Memory B cell (primary cell): ENCODE data around the gene COL9A3.

Experiments used
- ATAC-seq: fragments of 150-1000 bp; cut with Tn5 transposase; 2 replicates; pipeline ENCODE4 v1.10.0; 2021; ENCODE audit warnings: low read depth, mild to moderate bottlenecking, moderate library complexity
- DNase-seq, 2 donors: peaks; one replicate each; pipeline ENCODE4 v3.0.0; 2022; ENCODE audit warnings: low spot score in 2 of 2
- H3K27ac Mint-ChIP-seq: one replicate; pipeline ENCODE4 v1.8.0; 2022; ENCODE audit warnings: mild to moderate bottlenecking, moderate library complexity, mixed read lengths
- H3K27me3 Mint-ChIP-seq: one replicate; pipeline ENCODE4 v1.8.0; 2022; ENCODE audit warnings: mixed read lengths
- H3K36me3 Mint-ChIP-seq: one replicate; pipeline ENCODE4 v1.8.0; 2022; ENCODE audit warnings: mild to moderate bottlenecking, mixed read lengths
- H3K4me1 Mint-ChIP-seq: one replicate; pipeline ENCODE4 v1.8.0; 2022; ENCODE audit warnings: mixed read lengths
- H3K4me3 Mint-ChIP-seq: one replicate; pipeline ENCODE4 v1.8.0; 2022; ENCODE audit warnings: mild to moderate bottlenecking, moderate library complexity, mixed read lengths
- H3K9me3 Mint-ChIP-seq: one replicate; pipeline ENCODE4 v1.8.0; 2022; ENCODE audit warnings: mixed read lengths

COL9A3 gene

DNA sequence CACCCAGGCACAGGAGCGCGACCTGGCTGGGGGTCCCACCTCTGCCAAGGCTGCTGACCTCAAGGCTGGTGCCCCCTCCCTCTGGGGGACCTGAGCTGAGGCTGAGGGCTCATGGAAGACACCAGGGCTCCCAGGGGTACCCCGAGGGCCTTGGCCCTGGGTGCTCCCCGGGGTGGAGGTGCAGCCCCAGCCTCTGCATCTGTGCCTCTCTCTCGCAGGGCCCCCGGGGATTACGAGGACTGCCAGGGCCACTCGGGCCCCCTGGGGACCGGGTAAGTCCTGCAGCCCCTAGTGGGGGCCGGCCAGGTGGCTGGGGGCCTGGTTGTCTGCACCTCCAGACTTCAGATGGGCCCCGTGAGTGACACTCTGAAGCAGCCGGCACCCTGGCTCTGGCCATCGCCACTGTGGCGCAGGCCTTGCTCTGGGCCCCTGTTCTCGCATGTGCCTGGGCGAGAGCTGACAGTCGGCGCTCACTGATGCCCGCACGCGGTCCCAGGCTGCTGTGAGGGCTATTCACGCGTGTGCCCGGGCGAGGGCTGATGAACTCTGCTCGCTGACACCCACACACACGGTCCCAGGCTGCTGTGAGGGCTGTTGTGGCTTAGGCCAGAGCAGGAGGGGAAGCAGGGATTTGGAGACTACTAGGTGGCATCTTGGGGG lies 9.3 kb downstream of the COL9A3 start:
- H3K36me3 Mint-ChIP-seq: no peaks in the 10 kb centered on the region
- no peak overlapping the region for H3K27ac Mint-ChIP-seq
- H3K4me3 Mint-ChIP-seq: no peak overlapping the region
- H3K27me3 Mint-ChIP-seq: no peaks in the 10 kb centered on the region
- no peak for DNase-seq
- ATAC-seq: peak; percentile 35
- peaks cover 2% of the 10 kb centered on the region for H3K4me1 Mint-ChIP-seq
- H3K9me3 Mint-ChIP-seq: no peaks in the 10 kb centered on the region

DNA sequence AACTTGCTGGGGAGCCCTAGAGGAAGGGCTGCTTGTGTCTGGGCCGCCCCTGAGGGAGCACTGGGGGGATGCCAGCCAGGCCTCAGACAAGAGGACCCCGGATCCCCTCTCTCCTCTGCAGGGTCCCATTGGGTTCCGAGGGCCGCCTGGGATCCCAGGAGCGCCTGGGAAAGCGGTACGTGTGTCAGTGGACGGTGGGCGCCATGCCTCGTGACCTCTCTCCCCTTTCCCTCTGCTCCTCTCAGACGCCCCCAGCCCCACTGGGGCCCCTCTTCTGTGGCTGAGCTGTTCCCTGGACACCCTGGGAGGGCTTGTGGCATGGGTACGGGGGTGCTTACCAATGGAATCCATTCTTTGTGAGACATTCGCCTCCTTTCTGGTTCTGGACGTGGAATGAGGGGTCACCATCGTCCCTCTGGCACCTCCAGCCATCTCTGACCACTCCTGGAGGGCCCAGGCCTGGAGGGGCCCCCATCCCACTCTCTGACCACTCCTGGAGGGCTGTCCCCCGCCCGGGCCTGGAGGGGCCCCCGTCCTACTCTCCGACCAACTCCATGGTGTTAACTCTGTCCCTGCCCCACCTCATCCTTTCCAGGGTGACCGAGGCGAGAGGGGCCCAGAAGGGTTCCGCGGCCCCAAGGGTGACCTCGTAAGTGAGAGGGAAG lies 9.9 kb downstream of the COL9A3 start:
- H3K4me3 Mint-ChIP-seq: no peak overlapping the region
- peaks cover 5% of the 10 kb centered on the region for H3K4me1 Mint-ChIP-seq
- ATAC-seq: no peak

DNA sequence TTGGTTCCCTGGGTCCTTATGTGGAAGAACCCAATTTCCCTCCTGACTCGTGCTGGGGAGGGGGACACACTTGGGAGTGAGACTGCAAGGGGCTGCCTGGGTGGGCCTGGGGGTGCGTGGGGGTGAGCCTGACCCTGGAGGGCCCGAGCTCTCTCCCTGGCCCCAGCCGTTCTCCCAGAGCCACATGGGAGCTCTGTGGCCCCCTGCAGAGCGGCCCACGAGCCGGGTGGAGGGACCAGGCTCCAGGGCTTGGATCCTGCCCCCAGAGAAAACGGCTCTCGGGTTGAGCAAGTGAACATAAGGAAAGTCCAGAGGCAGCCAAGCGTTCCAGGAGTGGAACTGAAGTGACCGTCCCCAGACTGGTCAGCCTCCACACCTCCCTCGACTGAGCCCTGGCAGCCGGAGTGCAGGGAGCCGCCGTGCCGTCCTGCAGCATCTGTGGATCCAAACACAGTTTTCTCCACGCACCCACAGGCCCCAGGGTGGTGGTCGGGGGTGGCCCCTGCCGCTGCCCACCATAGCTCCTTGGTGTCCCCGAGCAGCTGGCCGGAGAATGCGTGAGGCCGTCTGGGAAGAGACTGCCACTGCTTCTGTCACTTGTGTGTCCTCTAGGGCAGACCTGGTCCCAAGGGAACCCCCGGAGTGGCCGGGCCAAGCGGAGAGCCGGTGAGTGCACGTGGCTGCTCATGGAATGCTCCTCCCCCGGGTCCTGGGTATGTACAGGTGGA lies 10.6 kb downstream of the COL9A3 start:
- DNase-seq (no peak), ATAC-seq (no peak)
- H3K27ac Mint-ChIP-seq: no peak overlapping the region
- no peaks in the 10 kb centered on the region for H3K9me3 Mint-ChIP-seq
- H3K27me3 Mint-ChIP-seq: no peaks in the 10 kb centered on the region
- H3K36me3 Mint-ChIP-seq: no peaks in the 10 kb centered on the region
- H3K4me3 Mint-ChIP-seq: no peak overlapping the region
- peaks cover 11% of the 10 kb centered on the region for H3K4me1 Mint-ChIP-seq

More for the DNA sequence above, 9.9 kb downstream of the COL9A3 start:
- H3K27me3 Mint-ChIP-seq: no peaks in the 10 kb centered on the region
- no peak for DNase-seq
- no peak overlapping the region for H3K27ac Mint-ChIP-seq
- H3K9me3 Mint-ChIP-seq: no peaks in the 10 kb centered on the region
- no peaks in the 10 kb centered on the region for H3K36me3 Mint-ChIP-seq

DNA sequence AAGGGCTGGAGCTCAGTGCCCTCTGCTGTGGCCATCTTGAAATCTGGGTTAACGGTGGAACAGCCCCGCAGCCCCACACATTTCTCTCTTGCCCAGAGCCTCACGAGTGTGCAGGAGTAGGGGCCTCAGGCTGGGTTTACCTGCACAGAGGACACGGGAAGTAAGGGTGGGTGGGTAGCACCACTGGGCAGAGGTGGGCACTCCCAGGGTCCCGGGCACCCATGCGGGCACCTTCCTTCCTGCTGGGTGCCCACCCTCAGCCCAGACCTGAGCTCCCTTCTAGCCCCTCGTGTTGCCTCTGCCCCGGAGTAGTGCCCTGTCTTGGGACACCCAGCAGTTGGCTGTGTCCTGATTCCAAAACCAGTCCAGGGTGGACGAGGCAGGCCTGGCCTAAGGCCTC lies 11.2 kb downstream of the COL9A3 start:
- H3K36me3 Mint-ChIP-seq: no peaks in the 10 kb centered on the region
- no peak for ATAC-seq
- H3K4me3 Mint-ChIP-seq: no peak overlapping the region
- no peaks in the 10 kb centered on the region for H3K27me3 Mint-ChIP-seq
- peaks cover 17% of the 10 kb centered on the region for H3K4me1 Mint-ChIP-seq
- no peak for DNase-seq
- no peaks in the 10 kb centered on the region for H3K9me3 Mint-ChIP-seq
- no peak overlapping the region for H3K27ac Mint-ChIP-seq

DNA sequence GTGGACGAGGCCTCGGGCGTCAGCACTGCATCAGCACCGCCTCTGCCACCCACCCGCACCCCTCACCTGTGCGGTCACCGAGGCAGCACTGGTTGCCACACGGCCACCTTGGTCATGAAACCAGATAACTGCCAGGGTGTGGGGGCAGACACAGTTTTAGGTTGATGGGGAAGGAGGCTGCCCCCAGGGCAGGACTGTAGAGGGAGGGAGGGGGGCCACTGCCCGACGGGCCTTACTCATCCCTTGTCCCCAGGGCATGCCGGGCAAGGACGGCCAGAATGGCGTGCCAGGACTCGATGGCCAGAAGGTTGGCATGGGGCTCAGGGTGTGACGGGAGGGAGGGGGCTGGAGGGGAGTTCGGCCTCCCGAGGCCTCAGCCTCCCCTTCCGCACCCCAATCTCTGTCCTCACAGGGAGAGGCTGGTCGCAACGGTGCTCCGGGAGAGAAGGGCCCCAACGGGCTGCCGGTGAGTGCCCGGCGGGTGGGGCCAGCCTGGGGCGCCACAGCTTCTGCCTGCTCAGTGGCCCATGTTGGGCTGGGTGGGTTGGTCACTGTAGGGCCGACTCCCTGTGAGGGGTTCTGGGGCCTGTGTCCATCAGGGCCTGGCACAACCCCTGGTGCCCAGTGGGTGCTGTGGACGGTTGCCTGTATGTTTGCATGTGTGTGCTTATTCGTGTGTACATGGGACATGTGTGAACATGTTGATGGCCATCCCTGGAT lies 11.8 kb downstream of the COL9A3 start:
- no peak for ATAC-seq
- H3K4me1 Mint-ChIP-seq: peaks cover 18% of the 10 kb centered on the region
- H3K36me3 Mint-ChIP-seq: no peaks in the 10 kb centered on the region
- no peak overlapping the region for H3K4me3 Mint-ChIP-seq
- no peak overlapping the region for H3K27ac Mint-ChIP-seq
- DNase-seq: no peak
- H3K27me3 Mint-ChIP-seq: no peaks in the 10 kb centered on the region
- no peaks in the 10 kb centered on the region for H3K9me3 Mint-ChIP-seq

DNA sequence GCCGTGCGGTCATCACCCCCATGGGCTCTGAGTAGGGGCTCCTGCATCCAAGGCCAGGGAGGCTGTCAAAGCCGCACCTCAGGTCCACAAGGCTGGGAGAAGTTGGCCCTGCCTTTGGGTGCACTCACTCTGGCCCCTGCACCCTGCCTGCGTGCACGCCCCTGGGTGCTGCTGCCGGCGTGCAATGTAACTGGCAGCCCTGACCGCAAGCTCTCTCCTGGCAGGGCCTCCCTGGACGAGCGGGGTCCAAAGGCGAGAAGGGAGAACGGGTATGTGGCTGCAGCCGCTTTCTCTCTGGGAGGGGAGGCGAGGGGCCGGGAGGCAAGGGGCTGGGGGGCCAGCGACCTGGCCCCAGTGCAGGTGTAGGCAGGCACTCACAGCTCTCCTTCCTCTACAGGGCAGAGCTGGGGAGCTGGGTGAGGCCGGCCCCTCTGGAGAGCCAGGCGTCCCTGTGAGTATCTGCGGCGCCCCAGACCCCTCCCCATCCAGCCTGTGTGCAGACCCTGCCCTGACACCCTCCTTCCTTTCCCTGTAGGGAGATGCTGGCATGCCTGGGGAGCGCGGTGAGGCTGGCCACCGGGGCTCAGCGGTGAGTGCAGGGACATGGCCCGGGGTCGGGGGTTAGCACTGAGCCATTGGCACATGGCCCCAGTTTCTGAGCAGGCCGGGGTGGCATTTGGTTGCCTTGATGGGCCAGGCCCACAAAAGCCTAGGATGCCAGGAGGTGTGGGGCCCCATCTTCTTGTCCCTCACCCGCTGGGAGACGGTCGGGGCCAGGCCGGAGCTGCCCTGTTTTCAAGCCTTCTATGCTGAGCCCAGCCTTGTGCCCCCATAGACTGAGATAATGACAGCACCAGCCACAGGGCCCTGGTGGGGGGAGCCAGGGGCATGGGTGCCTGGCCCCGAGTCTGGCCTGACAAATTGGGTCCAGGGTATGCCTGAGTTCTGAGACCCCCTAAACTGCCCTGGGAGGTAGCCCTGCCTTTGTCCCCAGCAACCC lies 12.7 kb downstream of the COL9A3 start:
- Mint-ChIP-seq H3K27ac (no peak overlapping the region), H3K36me3 (no peaks in the 10 kb centered on the region), H3K9me3 (no peaks in the 10 kb centered on the region), H3K4me1 (peaks cover 18% of the 10 kb centered on the region), H3K27me3 (no peaks in the 10 kb centered on the region), H3K4me3 (no peak overlapping the region)
- DNase-seq: no peak
- no peak for ATAC-seq

DNA sequence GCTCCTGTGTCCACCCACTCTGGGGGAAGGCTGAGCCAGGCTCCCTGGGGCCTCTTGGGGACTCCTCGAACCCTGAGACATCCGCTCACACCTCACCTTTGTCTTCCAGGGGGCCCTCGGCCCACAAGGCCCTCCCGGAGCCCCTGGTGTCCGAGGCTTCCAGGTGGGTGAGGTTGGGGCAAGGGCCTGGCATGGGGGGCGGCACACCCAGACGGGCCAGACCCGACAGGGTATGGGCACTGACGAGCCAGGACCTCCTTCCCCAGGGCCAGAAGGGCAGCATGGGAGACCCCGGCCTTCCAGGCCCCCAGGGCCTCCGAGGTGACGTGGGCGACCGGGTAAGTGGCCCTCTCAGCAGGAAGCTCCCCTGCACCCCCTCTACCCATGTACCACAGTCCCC lies 13.4 kb downstream of the COL9A3 start:
- no peaks in the 10 kb centered on the region for H3K27me3 Mint-ChIP-seq
- peaks cover 16% of the 10 kb centered on the region for H3K4me1 Mint-ChIP-seq
- H3K4me3 Mint-ChIP-seq: no peak overlapping the region
- ATAC-seq (no peak), DNase-seq (no peak)
- no peaks in the 10 kb centered on the region for H3K36me3 Mint-ChIP-seq
- no peaks in the 10 kb centered on the region for H3K9me3 Mint-ChIP-seq
- H3K27ac Mint-ChIP-seq: no peak overlapping the region

DNA sequence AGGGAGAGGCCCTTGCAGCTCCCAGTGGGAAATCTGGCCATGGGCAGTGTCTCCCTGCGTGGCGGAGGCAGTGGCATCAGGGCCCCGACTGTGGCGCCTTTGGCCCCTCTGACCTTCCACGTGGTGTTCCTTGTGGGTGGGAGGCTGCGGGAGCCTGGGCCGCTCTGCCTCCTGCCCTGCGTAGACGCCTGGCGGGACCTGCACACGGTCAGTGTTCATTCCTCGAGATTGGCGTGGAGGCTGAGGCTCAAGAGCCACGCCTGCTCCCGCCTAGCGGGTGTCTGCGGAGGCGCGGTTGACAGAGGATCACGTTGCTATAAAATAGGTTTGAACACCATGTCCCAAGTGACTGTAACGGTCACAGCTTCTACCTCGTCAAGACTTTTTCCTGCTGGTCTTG lies 14.0 kb downstream of the COL9A3 start:
- ATAC-seq (no peak), DNase-seq (no peak)
- H3K27ac Mint-ChIP-seq: no peak overlapping the region
- no peaks in the 10 kb centered on the region for H3K9me3 Mint-ChIP-seq
- peaks cover 18% of the 10 kb centered on the region for H3K4me1 Mint-ChIP-seq
- no peak overlapping the region for H3K4me3 Mint-ChIP-seq
- H3K27me3 Mint-ChIP-seq: no peaks in the 10 kb centered on the region
- no peaks in the 10 kb centered on the region for H3K36me3 Mint-ChIP-seq

DNA sequence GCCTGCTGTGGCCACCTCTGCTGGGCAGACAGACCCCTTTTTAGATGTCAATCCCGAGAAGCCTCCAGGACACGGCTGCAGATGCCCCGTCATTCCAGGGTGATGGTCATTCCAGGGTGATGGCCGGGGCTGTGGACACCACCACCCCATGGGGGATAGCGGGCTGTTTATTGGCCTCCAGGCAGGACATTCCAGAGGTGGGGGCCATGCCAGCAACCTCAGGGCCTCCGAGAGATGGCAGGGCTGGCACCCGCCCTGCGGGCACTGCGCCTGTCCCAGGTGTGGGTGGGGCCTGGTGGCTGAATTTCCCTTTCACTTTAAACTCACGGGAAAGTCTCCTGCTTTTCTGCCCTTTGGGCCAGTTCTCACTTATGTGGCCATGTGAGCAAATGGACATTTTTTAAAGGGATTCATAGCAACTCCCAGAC lies 14.5 kb downstream of the COL9A3 start:
- Mint-ChIP-seq H3K27ac (no peak overlapping the region), H3K4me1 (peaks cover 18% of the 10 kb centered on the region), H3K9me3 (no peaks in the 10 kb centered on the region), H3K36me3 (no peaks in the 10 kb centered on the region), H3K4me3 (no peak overlapping the region), H3K27me3 (no peaks in the 10 kb centered on the region)
- DNase-seq (no peak), ATAC-seq (no peak)

DNA sequence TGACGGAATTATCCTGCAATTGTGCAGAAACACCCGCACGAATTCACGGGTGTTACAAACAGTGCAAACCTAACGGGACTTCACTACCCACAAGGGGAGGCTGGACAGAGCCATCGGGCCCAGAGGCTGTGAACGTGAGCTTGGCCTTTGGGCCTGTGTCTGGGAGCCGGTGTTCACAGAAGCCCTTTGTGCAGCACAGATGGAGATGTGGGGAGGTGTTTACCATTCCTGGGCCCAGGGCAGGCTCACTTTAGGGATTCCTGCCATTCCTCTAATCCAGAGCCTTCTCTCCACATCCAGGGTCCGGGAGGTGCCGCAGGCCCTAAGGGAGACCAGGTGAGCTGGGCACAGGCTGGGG lies 15.0 kb downstream of the COL9A3 start:
- Mint-ChIP-seq H3K4me1 (peaks cover 18% of the 10 kb centered on the region), H3K4me3 (no peak overlapping the region), H3K27me3 (no peaks in the 10 kb centered on the region), H3K27ac (peak overlapping the region; percentile 35), H3K36me3 (no peaks in the 10 kb centered on the region), H3K9me3 (no peaks in the 10 kb centered on the region)
- no peak for ATAC-seq
- no peak for DNase-seq

DNA sequence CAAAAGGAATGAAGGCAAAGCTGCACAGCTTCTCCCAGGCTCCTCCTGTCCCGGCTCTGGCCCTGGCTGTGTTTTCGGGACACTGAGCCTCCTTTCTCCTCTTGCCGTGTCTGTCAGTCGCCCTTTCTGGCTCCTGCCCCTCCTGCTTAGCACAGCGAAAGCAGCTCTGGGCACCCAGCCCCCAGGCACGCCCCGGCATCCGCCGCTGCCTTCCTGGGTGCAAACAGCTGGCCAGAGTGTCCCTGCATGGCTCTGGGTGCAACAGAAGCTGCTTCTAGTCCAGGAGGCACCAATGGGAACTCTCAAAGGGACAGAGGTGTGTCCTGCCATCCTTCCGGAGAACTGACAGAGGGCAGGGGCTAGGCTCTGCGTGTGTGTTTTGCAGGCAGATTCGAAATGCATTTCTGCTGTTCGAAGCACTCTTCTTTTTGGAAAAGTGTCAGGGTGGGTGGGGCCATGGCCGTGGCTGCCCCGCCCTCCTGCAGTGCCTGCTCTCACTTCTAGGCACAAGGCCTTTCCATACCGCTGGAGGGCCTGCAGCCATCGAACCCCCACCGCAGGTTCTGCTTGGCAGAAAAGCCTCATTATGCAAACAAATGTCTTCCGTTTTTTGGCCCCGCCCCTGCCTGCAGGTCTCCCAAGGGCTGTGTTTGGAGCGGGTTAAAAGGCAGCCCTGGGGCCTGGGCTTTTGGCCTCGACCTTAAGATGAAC lies 15.5 kb downstream of the COL9A3 start:
- ATAC-seq (peak; percentile 91), DNase-seq (peak; percentile 74 to 84)
- Mint-ChIP-seq H3K27ac (peak overlapping the region; percentile 94), H3K9me3 (no peaks in the 10 kb centered on the region), H3K4me1 (peaks cover 18% of the 10 kb centered on the region), H3K27me3 (no peaks in the 10 kb centered on the region), H3K36me3 (no peaks in the 10 kb centered on the region), H3K4me3 (peak overlapping the region; percentile 87)

DNA sequence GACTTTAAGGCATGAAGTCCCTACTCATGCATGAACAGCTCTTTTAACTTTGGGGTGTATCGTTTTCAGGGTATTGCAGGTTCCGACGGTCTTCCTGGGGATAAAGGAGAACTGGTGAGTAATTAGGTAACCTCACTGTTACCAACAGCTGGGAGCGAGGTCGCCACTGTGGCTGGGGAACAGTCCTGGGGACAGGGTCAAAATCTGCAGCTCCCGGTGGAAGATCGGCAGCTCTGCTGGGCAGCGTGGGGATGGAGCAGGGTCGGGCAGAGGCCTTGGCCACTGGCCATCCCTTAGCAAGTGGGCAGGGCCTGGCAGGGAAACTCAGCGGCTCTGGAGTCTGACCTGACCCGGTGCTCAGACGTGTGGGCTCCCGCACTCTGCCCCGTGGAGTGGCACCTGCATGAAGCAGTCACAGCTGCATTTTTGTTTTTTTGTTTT lies 16.1 kb downstream of the COL9A3 start:
- no peaks in the 10 kb centered on the region for H3K27me3 Mint-ChIP-seq
- H3K4me1 Mint-ChIP-seq: peaks cover 19% of the 10 kb centered on the region
- no peaks in the 10 kb centered on the region for H3K9me3 Mint-ChIP-seq
- DNase-seq (no peak), ATAC-seq (peak; percentile 36)
- no peaks in the 10 kb centered on the region for H3K36me3 Mint-ChIP-seq
- peak overlapping the region; percentile 94 for H3K27ac Mint-ChIP-seq
- H3K4me3 Mint-ChIP-seq: peak overlapping the region; percentile 87
